OCI-LY7 (cell line): ENCODE results near the gene NUFIP1. TPM values are rescaled to one million over a fixed set of nuclear protein-coding genes. Genes with fewer than 3 reads are reported as not detected.
A peak's percentile ranks its signal among the peaks of the same experiment; 100 is the strongest.

Experiments used
- BruUV-seq: library from RNA; stranded (reverse); fragments of 400-500 nt; replicated peaks from 2 replicates; lab custom pipeline; 2021; lab: Mats Ljungman, UMichigan
- CTCF ChIA-PET: fragments of 300-600 bp; sonication (Branson Sonifier 250); formaldehyde crosslinking; loops from one replicate; lab custom pipeline; 2022; ENCODE audit warnings: antibody characterized with exemption; ENCODE audit not compliant: unreplicated experiment; lab: Charles Lee
- POLR2A ChIA-PET: fragments of 300-600 bp; sonication (Branson Sonifier 250); formaldehyde crosslinking; loops from one replicate; lab custom pipeline; 2022; ENCODE audit warnings: antibody characterized with exemption; lab: Charles Lee
- DNase-seq: peaks from one replicate; pipeline ENCODE4 v3.0.0-alpha.2; 2015; ENCODE audit warnings: low spot score
- H2AFZ ChIP-seq: fragments of 200-600 bp; sonication (generic), shearing (Covaris generic); 2 replicates; pipeline ENCODE4 v1.6.1; 2014; ENCODE audit warnings: mild to moderate bottlenecking, antibody characterized with exemption, low read length, moderate library complexity
- H3K27ac ChIP-seq: fragments of 200-600 bp; sonication (generic); 2 replicates; pipeline ENCODE4 v1.5.1; 2014; ENCODE audit warnings: mixed run types, low read depth, mild to moderate bottlenecking, moderate library complexity, low read length, inconsistent platforms; ENCODE audit not compliant: poor library complexity, severe bottlenecking
- H3K36me3 ChIP-seq: fragments of 200-600 bp; sonication (generic); 2 replicates; pipeline ENCODE4 v1.6.1; 2014; ENCODE audit warnings: mild to moderate bottlenecking, antibody characterized with exemption, low read length, moderate library complexity, mixed read lengths; ENCODE audit not compliant: insufficient read depth
- H3K4me1 ChIP-seq: fragments of 200-600 bp; sonication (generic); 2 replicates; pipeline ENCODE4 v1.5.1; 2014; ENCODE audit warnings: mild to moderate bottlenecking, low read length; ENCODE audit not compliant: insufficient read depth, poor library complexity, severe bottlenecking
- H3K4me2 ChIP-seq: fragments of 200-600 bp; sonication (generic); 2 replicates; pipeline ENCODE4 v1.6.1; 2014; ENCODE audit warnings: mild to moderate bottlenecking, low read length
- H3K4me3 ChIP-seq: fragments of 200-600 bp; sonication (generic); 2 replicates; pipeline ENCODE4 v1.5.1; 2014; ENCODE audit warnings: mild to moderate bottlenecking, low read depth, low read length; ENCODE audit not compliant: poor library complexity, severe bottlenecking
- H3K79me2 ChIP-seq: fragments of 200-600 bp; sonication (generic); 2 replicates; pipeline ENCODE4 v1.6.1; 2016; ENCODE audit warnings: low read depth, mild to moderate bottlenecking, low read length, moderate library complexity, mixed read lengths; ENCODE audit not compliant: insufficient read depth
- H3K9me2 ChIP-seq: fragments of 200-600 bp; sonication (generic); 2 replicates; pipeline ENCODE4 v1.6.1; 2016; ENCODE audit warnings: mild to moderate bottlenecking, low read length, mixed read lengths; ENCODE audit not compliant: insufficient read depth
- H3K9me3 ChIP-seq: fragments of 200-600 bp; sonication (generic); 2 replicates; pipeline ENCODE4 v1.6.1; 2014; ENCODE audit warnings: mild to moderate bottlenecking, mixed run types, low read length, mixed read lengths
- H4K20me1 ChIP-seq: fragments of 200-600 bp; sonication (generic); 2 replicates; pipeline ENCODE4 v1.6.1; 2014; ENCODE audit warnings: mild to moderate bottlenecking, antibody characterized with exemption, low read length, moderate library complexity, mixed read lengths; ENCODE audit not compliant: insufficient read depth
- EZH2phosphoT487 ChIP-seq: fragments of 200-600 bp; sonication (generic); IDR thresholded peaks from 2 replicates; pipeline ENCODE4 v1.6.1; 2018; ENCODE audit warnings: low read depth, borderline replicate concordance, mild to moderate bottlenecking, mixed run types, antibody characterized with exemption, low read length, moderate library complexity, mixed read lengths
- intact Hi-C: fragments of 100-400 bp; cut with micrococcal nuclease; formaldehyde crosslinking; loops from one replicate; pipeline ENCODE4 v1.10.0; 2022; ENCODE audit not compliant: unreplicated experiment
- total RNA-seq, 2 experiments: library from RNA; depleted of rRNA in 1 of 2; stranded (reverse); fragments of >200 nt in 1 of 2; shearing (Covaris generic) in 1 of 2; gene quantifications; 2 replicates each; pipeline ENCODE4 v1.2.3, GENCODE V29; 2014 to 2022
- TF ChIP-seq, protein P1 (sequence below): fragments of 200-600 bp; sonication (generic); conservative IDR thresholded peaks from 2 replicates; pipeline ENCODE4 v1.5.1; 2014; ENCODE audit warnings: mild to moderate bottlenecking, antibody characterized with exemption, low read length, moderate library complexity, mixed read lengths

NUFIP1 gene
- total RNA-seq, 2 experiments from 2014 or later, result 6.8 to 11.4 TPM

- Histone ChIP-seq H3K4me3 (peak overlapping the region; percentile 60), H3K79me2 (no peaks in the 10 kb centered on the region), H3K4me1 (peaks cover 11% of the 10 kb centered on the region), H3K4me2 (peak overlapping the region; percentile 89), H3K36me3 (no peaks in the 10 kb centered on the region), H2AFZ (peak overlapping the region; percentile 100), H3K27ac (peak overlapping the region; percentile 69), H3K9me3 (no peaks in the 10 kb centered on the region), H4K20me1 (no peaks in the 10 kb centered on the region), H3K9me2 (no peaks in the 10 kb centered on the region)
- TF ChIP-seq EZH2phosphoT487, result no peak
- TF ChIP-seq, protein P1, sequence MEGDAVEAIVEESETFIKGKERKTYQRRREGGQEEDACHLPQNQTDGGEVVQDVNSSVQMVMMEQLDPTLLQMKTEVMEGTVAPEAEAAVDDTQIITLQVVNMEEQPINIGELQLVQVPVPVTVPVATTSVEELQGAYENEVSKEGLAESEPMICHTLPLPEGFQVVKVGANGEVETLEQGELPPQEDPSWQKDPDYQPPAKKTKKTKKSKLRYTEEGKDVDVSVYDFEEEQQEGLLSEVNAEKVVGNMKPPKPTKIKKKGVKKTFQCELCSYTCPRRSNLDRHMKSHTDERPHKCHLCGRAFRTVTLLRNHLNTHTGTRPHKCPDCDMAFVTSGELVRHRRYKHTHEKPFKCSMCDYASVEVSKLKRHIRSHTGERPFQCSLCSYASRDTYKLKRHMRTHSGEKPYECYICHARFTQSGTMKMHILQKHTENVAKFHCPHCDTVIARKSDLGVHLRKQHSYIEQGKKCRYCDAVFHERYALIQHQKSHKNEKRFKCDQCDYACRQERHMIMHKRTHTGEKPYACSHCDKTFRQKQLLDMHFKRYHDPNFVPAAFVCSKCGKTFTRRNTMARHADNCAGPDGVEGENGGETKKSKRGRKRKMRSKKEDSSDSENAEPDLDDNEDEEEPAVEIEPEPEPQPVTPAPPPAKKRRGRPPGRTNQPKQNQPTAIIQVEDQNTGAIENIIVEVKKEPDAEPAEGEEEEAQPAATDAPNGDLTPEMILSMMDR, result peak; percentile 59
- intact Hi-C loops, result loop anchor here (1.0 to 5.0 kb wide), 3 partner anchors 72 to 1040 kb away; partner anchors contain the start of genes CCDC122, GPALPP1, LACC1 and NUFIP1
- ChIA-PET POLR2A (interaction anchor here (0.6 to 1.6 kb wide), 4 partner anchors 10 to 338 kb away, joined by 3 to 4 read pairs (median 3); no protein-coding TSS in a partner anchor), CTCF (no interaction called here)
- BruUV-seq, result TSS peak; percentile 100
- peak; percentile 97 for DNase-seq
Observed at GRCh38 chr13:44917589-44918325, 71.5 kb downstream of the NUFIP1 start.

GRCh38 chr13:44912278-44913016 lies 76.8 kb downstream of the NUFIP1 start:
- H2AFZ ChIP-seq, result no peak overlapping the region
- POLR2A ChIA-PET, result interaction anchor here (0.6 kb wide), 1 partner anchor 20 kb away, joined by 8 read pairs; no protein-coding TSS in a partner anchor
- no peaks in the 10 kb centered on the region for H3K9me2 ChIP-seq
- H3K4me1 ChIP-seq, result peaks cover 8% of the 10 kb centered on the region
- TF ChIP-seq, protein P1, result no peak
- no peak for TF ChIP-seq EZH2phosphoT487
- no peak overlapping the region for H3K27ac ChIP-seq
- H3K36me3 ChIP-seq, result no peaks in the 10 kb centered on the region
- intact Hi-C loops, result no loop called here
- H3K4me2 ChIP-seq, result no peak overlapping the region
- no peak overlapping the region for H3K4me3 ChIP-seq
- H3K79me2 ChIP-seq, result no peaks in the 10 kb centered on the region
- BruUV-seq, result no TSS peak
- no peak for DNase-seq
- H4K20me1 ChIP-seq, result no peaks in the 10 kb centered on the region
- peaks cover 6% of the 10 kb centered on the region; the same call in 1 of the 2 replicates for H3K9me3 ChIP-seq
- CTCF ChIA-PET, result no interaction called here
